GM18858 (cell line): ENCODE results near the gene TNFRSF11A.

Source experiments
- ATAC-seq: cut with Tn5 transposase; IDR thresholded peaks from one replicate; pipeline ENCODE4 v1.9.1; 2021; ENCODE audit not compliant: unreplicated experiment

Gene TNFRSF11A

GRCh38 chr18:62377131-62377807 is 52.2 kb downstream of the TNFRSF11A start:
- no peak for ATAC-seq

DNA sequence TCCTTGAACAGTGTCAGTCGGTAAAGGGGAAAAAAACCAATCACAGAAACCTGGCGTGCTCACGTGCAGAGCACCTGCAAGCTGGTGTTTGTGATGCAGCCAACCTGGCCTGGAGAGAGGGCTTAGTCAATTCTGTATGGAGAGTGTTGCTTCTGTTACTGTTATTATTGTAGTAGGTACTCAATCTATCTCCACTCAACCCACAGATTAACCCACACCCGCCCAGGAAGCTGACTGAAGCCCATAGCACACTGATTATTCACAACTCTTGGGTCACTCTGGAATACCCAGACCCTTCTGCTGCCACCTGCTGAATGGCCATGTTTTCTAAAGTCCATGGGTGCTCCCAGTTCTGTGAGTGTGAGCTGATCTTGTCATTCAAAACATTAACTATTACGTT is 53.9 kb downstream of the TNFRSF11A start:
- ATAC-seq = no peak

DNA sequence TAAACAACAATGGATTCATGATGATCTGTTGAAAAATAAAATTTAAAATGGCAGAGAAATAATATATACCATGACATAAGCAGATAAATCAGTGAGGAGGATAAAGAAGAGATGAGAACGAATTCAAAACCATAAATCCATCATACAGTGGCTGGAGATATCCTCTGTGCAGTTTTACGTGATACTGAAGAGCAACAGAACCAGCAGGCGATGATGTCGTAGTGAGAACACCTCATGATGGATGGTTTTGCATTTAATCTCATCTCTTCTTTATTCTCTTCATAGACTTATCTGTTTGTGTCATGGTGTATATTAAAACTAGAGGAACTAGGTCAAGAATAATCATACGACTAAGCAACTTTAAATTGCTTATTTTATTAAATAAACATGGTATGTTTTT is 56.3 kb downstream of the TNFRSF11A start:
- no peak for ATAC-seq

DNA sequence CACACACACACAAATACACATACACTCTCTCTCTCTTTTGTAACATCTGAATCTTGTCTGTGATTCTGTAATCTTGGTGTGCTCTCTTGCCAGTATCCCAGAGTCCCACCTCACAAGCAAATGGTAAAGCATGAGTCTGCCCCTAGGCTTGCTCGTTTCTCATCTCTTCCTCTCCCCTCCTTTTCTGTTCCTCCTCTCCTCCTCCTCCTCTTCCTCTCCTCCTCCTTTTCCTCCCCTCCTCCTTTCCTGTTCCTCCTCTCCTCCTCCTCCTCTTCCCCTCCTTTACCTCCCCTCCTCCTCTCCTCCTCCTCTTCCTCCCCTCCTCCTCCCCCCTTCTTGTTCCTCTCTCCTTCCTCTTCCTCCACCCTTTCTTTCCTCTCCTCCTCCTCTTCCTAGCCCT is 59.0 kb downstream of the TNFRSF11A start:
- no peak for ATAC-seq

GRCh38 chr18:62384610-62385097 is 59.5 kb downstream of the TNFRSF11A start:
- no peak for ATAC-seq

GRCh38 chr18:62386091-62386490 is 61.0 kb downstream of the TNFRSF11A start:
- ATAC-seq = no peak

GRCh38 chr18:62386601-62387000 is 61.5 kb downstream of the TNFRSF11A start:
- no peak for ATAC-seq

GRCh38 chr18:62387257-62387656 is 62.1 kb downstream of the TNFRSF11A start:
- ATAC-seq = no peak

GRCh38 chr18:62388855-62389760 is 64.0 kb downstream of the TNFRSF11A start:
- no peak for ATAC-seq

GRCh38 chr18:62389761-62390481 is 64.8 kb downstream of the TNFRSF11A start:
- ATAC-seq = no peak

DNA sequence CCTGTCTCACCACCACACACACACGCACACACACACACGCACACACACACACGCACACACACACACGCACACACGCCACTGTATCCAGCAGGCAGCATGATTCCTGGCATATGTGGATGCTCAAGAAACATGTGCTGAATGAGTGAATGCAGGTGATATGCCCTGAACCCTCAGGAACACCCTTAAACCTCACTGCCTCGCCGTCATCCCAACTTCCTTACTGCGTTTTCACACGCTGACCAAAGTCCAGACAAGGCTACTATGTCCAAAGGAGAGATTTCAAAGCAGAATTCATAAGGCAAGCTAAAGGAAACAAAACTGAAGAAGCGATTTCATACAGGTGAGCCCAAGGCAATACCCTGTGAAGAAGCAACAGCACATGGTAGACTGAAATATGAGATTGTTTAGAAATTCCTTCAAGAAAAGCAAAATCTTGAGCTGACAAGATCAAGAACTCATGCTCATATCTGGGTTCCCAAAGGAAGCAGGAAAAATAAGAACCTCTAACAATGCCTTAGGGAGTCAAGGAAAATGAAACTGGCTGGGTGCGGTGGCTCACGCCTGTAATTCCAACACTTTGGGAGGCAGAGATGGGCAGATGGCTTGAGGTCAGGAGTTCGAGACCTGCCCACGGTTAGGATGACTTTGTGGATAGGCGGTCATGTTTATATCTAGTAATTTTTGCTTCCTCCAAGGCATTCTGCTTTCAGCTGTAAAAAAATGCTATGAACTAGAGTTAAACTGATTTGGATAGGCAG is 69.1 kb downstream of the TNFRSF11A start:
- no peak for ATAC-seq

DNA sequence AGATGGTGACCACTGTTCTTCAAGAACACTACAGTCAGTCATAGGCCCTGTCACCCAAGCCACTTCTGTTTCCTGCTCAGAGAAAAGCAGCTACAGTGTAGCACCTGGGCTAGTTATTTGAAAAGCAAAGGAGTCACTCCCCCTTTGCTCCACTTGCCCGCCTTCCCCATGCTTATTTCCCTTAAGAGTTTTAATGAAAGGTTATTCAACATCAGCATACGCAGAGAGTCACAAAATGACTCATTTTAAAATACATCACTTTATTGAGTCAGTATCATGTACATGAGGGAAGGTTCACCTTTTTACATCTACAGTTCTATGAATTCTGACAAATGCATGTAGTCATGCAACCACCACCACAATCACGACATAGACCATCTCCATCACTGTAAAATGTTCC is 71.3 kb downstream of the TNFRSF11A start:
- ATAC-seq = no peak

DNA sequence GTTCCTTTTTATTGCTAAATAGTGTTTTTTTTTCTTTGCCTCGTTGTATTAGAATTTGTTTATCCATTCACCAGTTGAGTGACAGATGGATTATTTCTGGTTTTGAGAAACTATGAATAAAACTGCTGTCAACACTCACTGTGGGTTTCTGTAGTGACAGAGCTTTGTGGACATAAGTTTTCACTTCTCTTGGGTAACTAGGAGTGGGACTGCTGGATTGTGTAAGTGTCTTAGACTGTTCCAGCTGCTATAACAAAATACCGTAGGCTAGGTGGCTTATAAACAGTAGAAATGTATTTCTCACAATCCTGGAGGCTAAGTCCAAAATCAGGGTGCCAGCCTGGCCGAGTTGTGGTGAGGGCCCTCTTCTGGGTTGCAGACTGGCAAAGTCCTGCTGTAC is 71.9 kb downstream of the TNFRSF11A start:
- no peak for ATAC-seq

- ATAC-seq = no peak
Measured at GRCh38 chr18:62398291-62398690, 73.2 kb downstream of the TNFRSF11A start.

DNA sequence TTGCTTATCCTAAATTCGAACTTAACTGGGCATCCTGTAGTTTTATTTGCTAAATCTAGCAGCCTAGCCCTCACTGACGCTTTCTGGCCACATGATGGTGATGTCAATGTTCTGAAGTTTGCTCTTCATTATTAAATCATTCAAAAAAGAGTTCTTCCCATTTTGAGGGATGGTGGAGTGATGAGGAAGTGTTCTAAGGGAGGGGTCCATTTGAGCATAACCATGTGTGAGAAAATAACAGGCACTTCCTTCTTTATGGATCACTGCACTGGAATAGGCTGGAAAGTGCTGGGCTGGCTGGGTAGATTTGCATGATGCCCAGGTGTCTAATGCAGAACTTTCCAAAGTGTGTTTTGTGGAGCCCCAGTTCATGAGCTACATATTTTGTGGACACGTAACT is 74.2 kb downstream of the TNFRSF11A start:
- ATAC-seq = no peak

GRCh38 chr18:62399781-62400308 is 74.7 kb downstream of the TNFRSF11A start:
- ATAC-seq = no peak

DNA sequence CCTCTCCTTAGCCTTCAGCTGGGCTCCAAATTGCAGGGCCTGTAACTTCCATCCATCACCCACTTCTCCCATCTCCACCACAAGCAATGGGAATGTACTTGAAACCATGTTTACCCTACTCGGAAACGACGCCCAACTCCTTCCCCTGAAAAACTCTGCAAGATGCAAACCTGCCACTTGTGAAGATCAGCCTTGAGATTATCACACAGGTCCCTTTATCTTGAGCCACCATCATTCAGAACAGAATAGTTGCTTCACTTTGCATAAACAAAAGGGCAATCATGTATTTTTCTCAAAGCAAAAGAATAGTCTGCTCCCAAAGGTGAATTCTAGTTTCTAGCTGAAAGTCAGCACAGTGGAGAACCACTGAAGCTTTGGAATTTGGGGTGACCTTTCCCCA is 75.8 kb downstream of the TNFRSF11A start:
- ATAC-seq = no peak

GRCh38 chr18:62402342-62402948 is 77.3 kb downstream of the TNFRSF11A start:
- no peak for ATAC-seq

GRCh38 chr18:62403120-62403519 is 78.0 kb downstream of the TNFRSF11A start:
- no peak for ATAC-seq

GRCh38 chr18:62404881-62405280 is 79.8 kb downstream of the TNFRSF11A start:
- no peak for ATAC-seq
